NCI-H226 (cell line): ENCODE measurements around the gene TRIM66.

Source experiments
- DNase-seq: peaks from one replicate; pipeline ENCODE4 v3.0.0-alpha.2; 2015

TRIM66 gene

DNA sequence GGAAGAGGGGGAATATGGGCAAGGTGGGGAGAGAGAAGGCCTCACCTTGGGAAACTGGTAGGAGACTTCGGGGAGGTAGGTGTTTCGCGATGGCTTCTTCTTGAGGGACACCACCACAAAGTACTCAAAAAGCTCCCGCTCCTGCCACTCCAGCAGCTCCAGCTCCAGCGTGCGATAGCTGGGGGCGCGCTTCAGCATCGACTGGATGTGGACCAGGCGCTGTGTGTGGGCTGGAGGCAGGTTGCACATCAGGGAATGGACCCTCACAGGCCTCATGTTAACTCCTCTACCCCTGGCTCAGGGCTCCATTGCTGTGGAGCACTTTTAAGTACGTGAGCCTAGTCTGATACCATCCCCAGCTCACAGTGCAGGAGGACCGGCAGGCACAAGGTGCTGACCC is 30.0 kb upstream of the TRIM66 start:
- DNase-seq = no peak

- DNase-seq = no peak
These were observed 29.5 kb upstream of the TRIM66 start for GRCh38 chr11:8711895-8712442.

GRCh38 chr11:8709777-8710176 is 27.3 kb upstream of the TRIM66 start:
- no peak for DNase-seq

DNA sequence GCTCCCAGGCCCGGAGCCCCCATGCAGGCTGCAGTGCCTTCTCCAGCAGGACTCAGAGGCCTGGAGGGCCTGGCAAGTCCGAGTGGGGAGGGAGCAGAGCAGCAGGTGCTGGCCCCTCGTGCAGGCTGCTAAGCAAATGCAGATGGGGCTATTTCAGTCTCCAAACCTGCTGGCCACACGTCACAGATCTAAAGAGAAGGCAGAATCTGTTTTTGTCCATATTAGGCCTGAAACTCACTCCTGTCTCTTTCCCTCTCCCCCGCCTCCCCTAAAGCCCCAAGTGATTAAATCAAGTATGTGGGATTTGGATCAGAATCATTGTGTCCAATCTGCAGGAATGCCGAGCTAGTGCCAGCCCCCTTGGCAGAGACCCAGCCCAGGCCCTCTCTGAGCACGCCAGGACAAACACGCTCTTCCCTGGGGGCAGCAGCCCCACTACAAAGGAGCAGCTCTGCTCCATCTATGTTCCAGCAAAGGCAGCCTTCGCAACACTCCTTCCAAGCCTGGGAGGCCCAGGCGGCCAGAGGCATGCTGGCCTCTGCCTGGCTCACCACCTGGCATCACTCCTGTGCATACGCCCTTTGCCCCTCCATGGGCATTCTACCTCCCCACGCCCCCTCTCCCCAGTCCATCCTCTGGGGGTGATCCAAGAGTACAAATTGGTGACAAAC is 26.7 kb upstream of the TRIM66 start:
- DNase-seq = no peak

GRCh38 chr11:8707541-8708191 is 25.2 kb upstream of the TRIM66 start:
- no peak for DNase-seq

GRCh38 chr11:8706673-8707432 is 24.4 kb upstream of the TRIM66 start:
- no peak for DNase-seq

- no peak for DNase-seq
These were observed 22.7 kb upstream of the TRIM66 start for GRCh38 chr11:8705146-8705545.

- no peak for DNase-seq
These were observed 21.7 kb upstream of the TRIM66 start for GRCh38 chr11:8704136-8704535.

GRCh38 chr11:8702598-8702915 is 20.1 kb upstream of the TRIM66 start:
- DNase-seq = no peak

DNA sequence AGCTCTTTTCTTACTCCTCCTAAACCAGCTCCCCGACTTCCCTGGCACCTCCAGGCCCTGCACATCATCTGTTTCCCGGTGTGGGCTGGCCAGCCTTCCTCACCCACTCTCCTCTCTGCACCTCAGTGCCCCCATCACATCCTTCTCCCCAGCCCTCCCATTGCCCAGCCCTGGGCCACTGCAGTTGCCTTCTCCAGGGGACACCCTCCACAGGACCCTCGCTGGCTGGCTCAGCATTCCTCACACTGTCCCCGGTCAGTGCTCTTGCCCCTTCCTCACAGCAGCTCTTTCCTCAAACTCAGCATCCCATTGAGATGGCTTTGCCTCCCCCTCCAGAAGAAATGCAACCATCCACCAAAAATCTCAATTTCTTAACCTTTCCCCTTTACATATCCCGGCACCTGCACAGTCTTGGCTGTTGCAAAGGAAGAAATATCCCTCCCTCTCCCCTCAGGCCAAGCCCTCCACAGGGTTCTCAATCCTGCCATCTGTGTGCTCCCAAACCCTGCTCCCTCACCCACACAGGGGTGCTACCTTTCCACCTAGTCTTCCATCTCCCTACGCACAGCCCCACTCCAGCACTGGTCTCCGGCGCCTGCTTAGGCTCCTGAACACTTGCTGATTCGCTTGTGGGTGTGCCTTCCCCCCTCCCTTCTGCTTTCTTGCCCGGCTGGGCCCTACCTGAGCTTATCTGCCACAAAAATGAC is 19.6 kb upstream of the TRIM66 start:
- no peak for DNase-seq

DNA sequence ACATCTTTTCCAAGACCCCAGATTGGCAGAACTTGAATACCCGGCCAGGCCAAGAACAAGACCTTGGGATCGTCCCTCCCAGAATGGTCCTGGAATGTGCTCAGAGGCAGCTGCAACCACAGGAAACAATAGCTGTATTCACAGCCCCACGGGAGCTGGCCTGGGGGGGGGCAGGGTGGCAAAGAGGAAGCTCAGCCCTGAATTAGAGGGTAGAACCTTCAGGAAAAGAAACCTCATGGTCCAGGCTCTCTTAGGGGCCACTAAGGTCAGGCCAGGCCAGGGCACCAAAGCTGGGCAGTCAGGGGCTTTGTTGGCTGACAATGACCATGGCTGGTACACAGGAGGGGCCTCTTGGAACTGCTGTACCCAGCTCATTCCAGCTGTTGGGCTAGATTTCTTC is 17.4 kb upstream of the TRIM66 start:
- DNase-seq = no peak

DNA sequence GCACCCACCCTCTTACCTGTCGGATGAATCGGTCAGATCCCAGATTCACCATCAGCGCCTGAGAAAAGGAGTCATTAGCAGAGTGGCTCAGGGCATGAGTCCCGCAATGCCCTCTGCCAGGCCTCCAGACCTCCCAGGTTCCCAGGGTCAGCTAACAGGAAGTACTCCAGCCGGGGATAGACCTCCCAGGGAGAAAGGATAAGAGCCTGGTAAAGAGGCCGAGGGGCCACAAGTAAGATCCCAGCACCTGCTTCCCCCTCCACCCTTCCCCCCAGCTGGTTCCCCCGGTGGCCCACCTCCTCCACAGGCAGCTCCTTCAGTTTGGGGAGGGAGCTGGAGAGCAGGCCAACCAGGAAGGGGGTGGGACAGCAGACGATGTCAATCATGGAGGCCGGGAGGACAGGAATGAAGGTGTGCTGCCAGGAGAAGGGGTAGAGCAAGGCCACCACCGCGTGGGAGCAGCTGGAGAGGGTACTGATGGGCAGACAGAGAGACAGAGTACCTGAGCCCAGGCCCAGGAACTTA is 16.5 kb upstream of the TRIM66 start:
- DNase-seq = no peak

GRCh38 chr11:8698379-8698851 is 15.9 kb upstream of the TRIM66 start:
- no peak for DNase-seq

GRCh38 chr11:8697054-8697453 is 14.6 kb upstream of the TRIM66 start:
- DNase-seq = no peak

DNA sequence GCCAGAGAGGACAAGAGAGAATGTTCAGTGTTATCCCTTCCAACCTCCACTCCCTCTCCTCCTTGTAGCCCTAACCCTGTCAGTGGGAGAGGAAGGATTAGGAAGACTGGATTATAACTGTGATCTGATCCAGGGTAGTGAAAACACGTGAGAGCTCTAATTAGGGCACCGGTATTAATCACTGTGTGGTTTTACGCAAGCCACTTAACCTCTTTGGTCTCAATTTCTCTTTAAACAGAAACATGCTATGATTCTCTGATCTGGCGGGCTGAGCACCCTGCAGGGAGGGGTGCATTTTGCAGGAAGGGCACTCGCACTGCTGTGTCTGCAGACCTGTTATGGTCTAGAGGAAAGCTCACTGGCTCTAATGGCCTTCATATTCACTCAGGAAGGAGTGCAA is 11.7 kb upstream of the TRIM66 start:
- no peak for DNase-seq

- no peak for DNase-seq
These were observed 11.1 kb upstream of the TRIM66 start for GRCh38 chr11:8693555-8693954.

DNA sequence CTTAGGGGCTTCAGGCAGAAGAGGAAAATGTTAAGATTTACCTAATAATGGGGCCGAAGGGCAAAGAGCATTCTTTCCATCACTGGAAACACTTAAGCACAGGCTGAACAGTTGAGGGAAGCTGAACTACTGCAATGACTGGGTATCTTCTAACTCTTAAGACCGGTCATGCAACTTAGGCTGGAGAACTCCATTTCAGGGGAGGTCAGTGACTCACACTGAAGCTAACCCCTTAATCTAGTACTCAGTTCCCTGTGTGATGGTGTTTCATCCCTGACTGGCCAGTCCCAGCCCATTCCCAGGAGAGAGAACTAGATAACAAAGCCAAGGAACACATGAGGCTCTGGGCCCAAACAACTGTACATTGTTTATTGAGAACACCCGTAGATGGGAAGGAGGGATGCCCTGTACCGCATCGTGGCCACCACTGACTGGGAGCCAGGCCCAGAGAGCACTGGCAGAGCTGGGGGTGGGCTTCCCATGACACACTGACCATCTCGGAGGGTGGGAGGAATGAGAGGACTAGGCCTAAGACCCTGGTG is 10.6 kb upstream of the TRIM66 start:
- no peak for DNase-seq

DNA sequence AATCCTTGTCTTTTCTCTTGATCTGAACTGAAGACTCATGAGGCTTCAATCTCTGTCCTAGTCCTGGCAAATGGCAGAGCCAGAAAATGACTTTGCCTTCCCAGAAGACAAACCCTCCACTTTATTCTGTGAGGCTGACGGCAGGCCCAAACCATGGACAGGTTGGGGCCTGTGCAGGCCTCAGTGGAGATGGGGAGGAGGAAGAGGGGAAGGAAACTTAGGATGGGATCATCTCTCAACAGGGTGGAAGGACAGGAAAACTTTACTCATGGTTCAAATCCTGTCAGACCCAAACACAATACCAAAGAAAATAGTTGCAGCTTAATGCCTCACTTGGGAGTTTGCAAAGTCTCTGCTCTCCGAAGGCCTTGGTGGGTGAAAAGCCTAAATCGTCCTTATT is 10.0 kb upstream of the TRIM66 start:
- no peak for DNase-seq

DNA sequence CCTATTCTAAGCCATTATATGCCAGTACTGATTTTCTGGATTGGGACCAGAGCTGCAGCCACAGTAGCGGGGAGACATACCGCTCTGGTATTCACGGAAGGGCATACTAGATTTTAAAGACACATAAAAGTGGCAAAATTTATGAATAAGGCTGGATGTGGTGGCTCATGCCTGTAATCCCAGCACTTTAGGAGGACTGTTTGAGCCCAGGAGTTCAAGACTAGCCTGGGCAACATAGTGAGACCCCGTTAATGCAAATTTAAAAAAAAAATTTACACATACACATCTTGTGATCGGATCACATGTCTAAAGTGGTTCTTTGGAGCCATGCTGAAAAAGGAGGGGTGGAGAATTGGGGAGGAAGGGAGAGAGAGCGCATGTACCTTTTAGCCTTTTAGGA is 9.1 kb upstream of the TRIM66 start:
- no peak for DNase-seq

GRCh38 chr11:8690374-8691342 is 8.2 kb upstream of the TRIM66 start:
- no peak for DNase-seq

GRCh38 chr11:8689726-8690255 is 7.3 kb upstream of the TRIM66 start:
- no peak for DNase-seq
